Astrocyte of the cerebellum (primary cell): ENCODE measurements around the gene S100A10.

Source experiments
- DNase-seq: peaks from one replicate; pipeline ENCODE4 v3.0.0-alpha.2; 2011; ENCODE audit warnings: low read depth
- H3K4me3 ChIP-seq: 2 replicates; pipeline ENCODE4 v1.5.1; 2011; ENCODE audit warnings: mild to moderate bottlenecking, low read depth, low read length, moderate library complexity
- in situ Hi-C: cut with HindIII; loops from 2 replicates; pipeline ENCODE4 v1.10.0; 2017; ENCODE audit warnings: low sequenced_read_pairs
- TF ChIP-seq, protein P1 (sequence below): IDR thresholded peaks from 2 replicates; pipeline ENCODE4 v1.5.1; 2012; ENCODE audit warnings: low read length, low read depth, moderate library complexity, mild to moderate bottlenecking; ENCODE audit errors: missing control alignments

Gene S100A10

DNA sequence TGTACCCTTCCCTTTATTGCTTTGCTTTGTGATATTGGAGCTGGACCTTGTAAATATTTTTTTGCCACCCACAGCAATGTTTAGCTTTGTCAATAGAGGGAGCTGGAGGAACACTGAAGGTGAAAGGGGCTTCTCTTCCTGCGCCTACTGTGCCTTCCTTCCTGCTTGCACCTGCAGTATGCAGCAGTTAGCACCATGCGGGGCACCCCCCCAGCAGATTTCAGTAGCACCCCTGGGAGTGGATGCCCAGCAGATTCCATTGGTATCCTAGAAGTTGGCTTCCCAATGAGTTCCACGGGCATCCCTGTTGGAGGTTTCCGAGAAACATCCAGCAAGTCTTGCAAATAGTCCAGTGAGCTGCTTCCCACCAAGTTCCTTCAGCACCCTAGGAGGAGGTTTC is 25.6 kb downstream of the S100A10 start:
- TF ChIP-seq, protein P1, sequence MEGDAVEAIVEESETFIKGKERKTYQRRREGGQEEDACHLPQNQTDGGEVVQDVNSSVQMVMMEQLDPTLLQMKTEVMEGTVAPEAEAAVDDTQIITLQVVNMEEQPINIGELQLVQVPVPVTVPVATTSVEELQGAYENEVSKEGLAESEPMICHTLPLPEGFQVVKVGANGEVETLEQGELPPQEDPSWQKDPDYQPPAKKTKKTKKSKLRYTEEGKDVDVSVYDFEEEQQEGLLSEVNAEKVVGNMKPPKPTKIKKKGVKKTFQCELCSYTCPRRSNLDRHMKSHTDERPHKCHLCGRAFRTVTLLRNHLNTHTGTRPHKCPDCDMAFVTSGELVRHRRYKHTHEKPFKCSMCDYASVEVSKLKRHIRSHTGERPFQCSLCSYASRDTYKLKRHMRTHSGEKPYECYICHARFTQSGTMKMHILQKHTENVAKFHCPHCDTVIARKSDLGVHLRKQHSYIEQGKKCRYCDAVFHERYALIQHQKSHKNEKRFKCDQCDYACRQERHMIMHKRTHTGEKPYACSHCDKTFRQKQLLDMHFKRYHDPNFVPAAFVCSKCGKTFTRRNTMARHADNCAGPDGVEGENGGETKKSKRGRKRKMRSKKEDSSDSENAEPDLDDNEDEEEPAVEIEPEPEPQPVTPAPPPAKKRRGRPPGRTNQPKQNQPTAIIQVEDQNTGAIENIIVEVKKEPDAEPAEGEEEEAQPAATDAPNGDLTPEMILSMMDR, result peak; percentile 80
- in situ Hi-C loops, result no loop called here
- H3K4me3 ChIP-seq, result no peak overlapping the region
- DNase-seq, result no peak

DNA sequence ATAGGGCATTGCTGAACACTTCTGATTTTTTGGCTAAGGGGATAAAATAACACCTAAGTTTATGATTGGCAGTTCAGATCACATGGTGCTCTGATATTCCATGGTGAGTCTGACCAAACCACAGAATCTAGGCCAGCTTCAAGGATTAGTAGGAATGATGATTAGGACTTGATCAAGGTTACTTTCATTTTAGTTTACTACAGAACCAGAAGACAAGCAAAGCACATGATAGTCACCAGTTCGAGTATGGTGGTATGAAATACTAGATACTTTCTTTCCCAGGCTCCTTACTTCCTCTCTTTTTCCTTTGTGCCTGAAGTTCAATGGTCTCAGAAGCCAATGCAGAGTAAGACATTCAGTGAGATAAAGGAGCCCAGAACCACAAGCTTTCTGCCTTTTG is 26.6 kb downstream of the S100A10 start:
- DNase-seq, result no peak
- in situ Hi-C loops, result no loop called here
- TF ChIP-seq, protein P1, result no peak
- H3K4me3 ChIP-seq, result no peak overlapping the region

DNA sequence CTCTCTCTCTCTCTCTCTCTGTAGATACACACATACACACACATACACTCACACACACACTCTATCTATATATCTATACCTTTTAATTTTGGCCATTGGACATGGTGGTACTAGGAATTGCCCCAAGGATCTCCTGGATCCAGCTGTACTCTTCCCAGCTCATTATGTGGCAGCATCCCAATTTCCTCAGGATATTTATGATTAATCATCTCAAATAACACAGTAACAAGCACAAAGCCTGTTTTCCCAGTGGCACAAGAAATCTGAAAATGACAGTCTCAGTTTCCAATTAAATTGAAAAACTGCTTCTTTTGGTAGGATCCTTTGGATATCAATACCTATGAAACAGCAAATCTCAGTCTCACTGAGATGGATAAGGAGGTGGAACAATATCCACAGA is 27.6 kb downstream of the S100A10 start:
- H3K4me3 ChIP-seq, result no peak overlapping the region
- TF ChIP-seq, protein P1, result no peak
- DNase-seq, result no peak
- in situ Hi-C loops, result no loop called here

DNA sequence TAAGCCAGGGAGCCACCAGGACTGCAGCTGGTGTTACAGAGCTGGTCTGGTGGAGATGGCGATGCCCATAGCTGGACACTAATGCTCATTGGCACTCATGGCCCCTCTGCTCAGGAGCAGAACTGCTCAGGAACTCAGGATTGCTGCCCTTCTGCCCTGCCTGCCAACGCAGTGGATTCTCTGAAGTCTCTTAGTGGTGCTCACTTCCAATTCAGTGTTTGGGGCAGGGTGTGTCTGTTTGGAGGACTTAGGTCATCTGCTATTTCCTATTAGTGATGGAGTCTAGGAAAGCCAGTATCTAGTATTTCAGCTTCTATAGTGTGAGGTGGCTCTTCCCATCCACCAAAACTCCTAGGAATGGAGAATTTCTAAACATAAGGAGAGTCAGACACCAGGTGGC is 29.1 kb downstream of the S100A10 start:
- TF ChIP-seq, protein P1, result no peak
- no peak overlapping the region for H3K4me3 ChIP-seq
- no peak for DNase-seq
- in situ Hi-C loops, result no loop called here

DNA sequence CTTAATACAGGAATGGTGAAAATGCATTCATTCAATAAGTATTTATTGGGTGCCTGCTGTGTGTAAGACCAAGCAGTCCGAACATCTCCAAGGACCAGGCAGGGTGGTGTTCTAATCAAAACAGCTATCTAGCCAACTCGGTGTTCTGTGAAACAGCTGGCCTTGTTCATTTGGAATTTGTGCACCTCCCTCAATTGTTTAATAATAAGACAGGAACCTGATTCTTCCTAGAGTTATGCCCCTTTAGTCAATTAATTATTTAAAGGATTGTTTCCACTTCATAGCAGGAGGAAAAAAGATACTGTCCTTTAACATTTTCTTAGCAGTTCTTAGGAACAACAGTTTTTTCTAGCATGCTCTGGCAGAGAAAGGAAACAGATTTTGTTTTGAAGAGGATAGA is 30.4 kb downstream of the S100A10 start:
- no peak for DNase-seq
- TF ChIP-seq, protein P1, result no peak
- in situ Hi-C loops, result no loop called here
- H3K4me3 ChIP-seq, result no peak overlapping the region

DNA sequence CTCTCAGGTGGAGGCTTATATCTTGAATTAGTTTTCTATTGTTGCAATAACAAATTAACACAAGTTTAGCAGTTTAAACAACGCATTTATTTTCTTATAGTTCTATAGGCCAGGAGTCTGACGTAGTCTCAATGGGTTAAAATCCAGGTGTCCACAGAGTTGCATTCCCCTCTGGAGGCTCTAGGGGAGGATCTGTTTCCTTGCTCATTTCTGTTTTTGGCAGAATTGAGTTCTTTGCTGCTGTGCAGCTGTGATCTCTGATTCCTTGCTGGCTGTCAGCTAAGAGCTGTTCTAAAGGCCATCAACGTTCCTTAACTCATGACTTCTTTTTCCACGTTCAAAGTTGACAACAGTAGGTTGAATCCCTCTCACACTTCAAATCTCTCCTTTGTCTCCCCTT is 31.8 kb downstream of the S100A10 start:
- no peak for DNase-seq
- in situ Hi-C loops, result no loop called here
- TF ChIP-seq, protein P1, result no peak

More for the DNA sequence above, 31.8 kb downstream of the S100A10 start:
- no peak overlapping the region for H3K4me3 ChIP-seq
